ENCODE data around the gene NPL. TPM values are rescaled to one million over a fixed set of nuclear protein-coding genes. Genes with fewer than 3 reads are reported as not detected.

Gene NPL
- total RNA-seq, 4 donors from 2014 or later: 9.6 to 94.5 (median 11.4) TPM; not detected in 1

GRCh38 chr1:182802006-182802803 lies 12.6 kb downstream of the NPL start:
- DNase-seq: no peak
- in situ Hi-C loops (cut with MboI; ENCODE audit: low pct_ligation_motif_present in 1 of 4, low pct_unique_long_range_greater_than_20kb in 1 of 4, low sequenced_read_pairs in 3 of 4): no loop called here
- Histone ChIP-seq H3K36me3 (no peaks in the 10 kb centered on the region), H3K4me1 (no peaks in the 10 kb centered on the region), H3K9me3 (no peaks in the 10 kb centered on the region), H3K4me3 (no peak overlapping the region), H3K27ac (no peak overlapping the region), H3K27me3 (no peaks in the 10 kb centered on the region)
- 83 to 86% methylated on average over 3 to 4 of the region's 4 CpGs for WGBS, 2 donors (ENCODE audit: low coverage in 1 of 2)
- TF ChIP-seq EP300 (IDR thresholded peaks at IDR 0.05; ENCODE audit: low read depth) (no peak), POLR2AphosphoS5 (IDR thresholded peaks at IDR 0.05) (no peak), POLR2A (IDR thresholded peaks at IDR 0.05) (no peak)
- TF ChIP-seq, protein P1, sequence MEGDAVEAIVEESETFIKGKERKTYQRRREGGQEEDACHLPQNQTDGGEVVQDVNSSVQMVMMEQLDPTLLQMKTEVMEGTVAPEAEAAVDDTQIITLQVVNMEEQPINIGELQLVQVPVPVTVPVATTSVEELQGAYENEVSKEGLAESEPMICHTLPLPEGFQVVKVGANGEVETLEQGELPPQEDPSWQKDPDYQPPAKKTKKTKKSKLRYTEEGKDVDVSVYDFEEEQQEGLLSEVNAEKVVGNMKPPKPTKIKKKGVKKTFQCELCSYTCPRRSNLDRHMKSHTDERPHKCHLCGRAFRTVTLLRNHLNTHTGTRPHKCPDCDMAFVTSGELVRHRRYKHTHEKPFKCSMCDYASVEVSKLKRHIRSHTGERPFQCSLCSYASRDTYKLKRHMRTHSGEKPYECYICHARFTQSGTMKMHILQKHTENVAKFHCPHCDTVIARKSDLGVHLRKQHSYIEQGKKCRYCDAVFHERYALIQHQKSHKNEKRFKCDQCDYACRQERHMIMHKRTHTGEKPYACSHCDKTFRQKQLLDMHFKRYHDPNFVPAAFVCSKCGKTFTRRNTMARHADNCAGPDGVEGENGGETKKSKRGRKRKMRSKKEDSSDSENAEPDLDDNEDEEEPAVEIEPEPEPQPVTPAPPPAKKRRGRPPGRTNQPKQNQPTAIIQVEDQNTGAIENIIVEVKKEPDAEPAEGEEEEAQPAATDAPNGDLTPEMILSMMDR (IDR thresholded peaks at IDR 0.05): no peak
- intact Hi-C loops (cut with DNase I; ENCODE audit: low total_unique reads): no loop called here

GRCh38 chr1:182803846-182804245 lies 14.3 kb downstream of the NPL start:
- H3K36me3 ChIP-seq: no peaks in the 10 kb centered on the region
- H3K4me1 ChIP-seq: no peaks in the 10 kb centered on the region
- TF ChIP-seq, protein P1 (IDR thresholded peaks at IDR 0.05): no peak
- TF ChIP-seq POLR2A (IDR thresholded peaks at IDR 0.05) (no peak), POLR2AphosphoS5 (IDR thresholded peaks at IDR 0.05) (no peak), EP300 (IDR thresholded peaks at IDR 0.05; ENCODE audit: low read depth) (no peak)
- no peaks in the 10 kb centered on the region for H3K9me3 ChIP-seq
- DNase-seq: no peak
- H3K27me3 ChIP-seq: no peaks in the 10 kb centered on the region
- H3K27ac ChIP-seq: no peak overlapping the region
- 91 to 100% methylated on average over 1 of the region's 1 CpG for WGBS, 2 donors (ENCODE audit: low coverage in 1 of 2)
- no peak overlapping the region for H3K4me3 ChIP-seq
- in situ Hi-C loops (cut with MboI; ENCODE audit: low pct_ligation_motif_present in 1 of 4, low pct_unique_long_range_greater_than_20kb in 1 of 4, low sequenced_read_pairs in 3 of 4): no loop called here
- intact Hi-C loops (cut with DNase I; ENCODE audit: low total_unique reads): no loop called here

- H3K9me3 ChIP-seq: no peaks in the 10 kb centered on the region
- H3K4me3 ChIP-seq: no peak overlapping the region
- no peaks in the 10 kb centered on the region for H3K27me3 ChIP-seq
- no peaks in the 10 kb centered on the region for H3K36me3 ChIP-seq
- H3K4me1 ChIP-seq: no peaks in the 10 kb centered on the region
- 75 to 86% methylated on average over 3 to 11 of the region's 11 CpGs for WGBS, 2 donors (ENCODE audit: low coverage in 1 of 2)
- in situ Hi-C loops (cut with MboI; ENCODE audit: low pct_ligation_motif_present in 1 of 4, low pct_unique_long_range_greater_than_20kb in 1 of 4, low sequenced_read_pairs in 3 of 4) (no loop called here), intact Hi-C loops (cut with DNase I; ENCODE audit: low total_unique reads) (no loop called here)
- no peak overlapping the region for H3K27ac ChIP-seq
- no peak for DNase-seq
- TF ChIP-seq, protein P1 (IDR thresholded peaks at IDR 0.05): no peak
- TF ChIP-seq EP300 (IDR thresholded peaks at IDR 0.05; ENCODE audit: low read depth): no peak
- TF ChIP-seq POLR2AphosphoS5 (IDR thresholded peaks at IDR 0.05): no peak
- TF ChIP-seq POLR2A (IDR thresholded peaks at IDR 0.05): no peak
Measured at GRCh38 chr1:182806015-182806678, 16.6 kb downstream of the NPL start.

- 92 to 100% methylated on average over 3 of the region's 3 CpGs for WGBS, 2 donors (ENCODE audit: low coverage in 1 of 2)
- no peak for TF ChIP-seq POLR2AphosphoS5 (IDR thresholded peaks at IDR 0.05)
- no peak for TF ChIP-seq EP300 (IDR thresholded peaks at IDR 0.05; ENCODE audit: low read depth)
- no peak for TF ChIP-seq POLR2A (IDR thresholded peaks at IDR 0.05)
- TF ChIP-seq, protein P1 (IDR thresholded peaks at IDR 0.05): no peak
- H3K27ac ChIP-seq: no peak overlapping the region
Measured at GRCh38 chr1:182807907-182808306, 18.3 kb downstream of the NPL start.

More at GRCh38 chr1:182807907-182808306, 18.3 kb downstream of the NPL start:
- no peak for DNase-seq
- H3K27me3 ChIP-seq: no peaks in the 10 kb centered on the region
- H3K9me3 ChIP-seq: no peaks in the 10 kb centered on the region
- no peak overlapping the region for H3K4me3 ChIP-seq
- intact Hi-C loops (cut with DNase I; ENCODE audit: low total_unique reads): no loop called here
- in situ Hi-C loops (cut with MboI; ENCODE audit: low pct_ligation_motif_present in 1 of 4, low pct_unique_long_range_greater_than_20kb in 1 of 4, low sequenced_read_pairs in 3 of 4): no loop called here
- H3K4me1 ChIP-seq: no peaks in the 10 kb centered on the region
- H3K36me3 ChIP-seq: no peaks in the 10 kb centered on the region
